K562 (cell line): ENCODE data around the gene DCP2. TPM values are rescaled to one million over a fixed set of nuclear protein-coding genes. Genes with fewer than 3 reads are reported as not detected.
A peak's percentile ranks its signal among the peaks of the same experiment; 100 is the strongest.

ENCODE experiments used
- BACH1 ChIP-seq: fragments of 200-800 bp; sonication (Bioruptor generic); IDR thresholded peaks from 2 replicates; pipeline ENCODE4 v1.6.1; 2016; ENCODE audit warnings: missing genetic modification characterization, missing compliant biosample characterization
- CHCHD3 ChIP-seq: fragments of 250-450 bp; sonication (Bioruptor Pico); IDR thresholded peaks from 2 replicates; pipeline ENCODE4 v2.1.2; 2022; ENCODE audit warnings: mild to moderate bottlenecking
- CTBP1 ChIP-seq: fragments of 450-650 bp; IDR thresholded peaks from 2 replicates; pipeline ENCODE4 v1.6.1; 2016; ENCODE audit warnings: borderline replicate concordance
- GABPB2 ChIP-seq: fragments of 250-450 bp; sonication (Bioruptor Pico); conservative IDR thresholded peaks from 2 replicates; pipeline ENCODE4 v1.5.1; 2021; ENCODE audit warnings: mild to moderate bottlenecking
- HDGF ChIP-seq: fragments of 450-650 bp; IDR thresholded peaks from 2 replicates; pipeline ENCODE4 v1.6.1; 2016
- HNRNPLL ChIP-seq: fragments of 200-400 bp; formaldehyde crosslinking; IDR thresholded peaks from 2 replicates; pipeline ENCODE4 v1.6.1; 2017; ENCODE audit warnings: low read length, low read depth, mild to moderate bottlenecking; ENCODE audit not compliant: poor library complexity, severe bottlenecking
- MBD2 ChIP-seq: sonication (generic); IDR thresholded peaks from 2 replicates; pipeline ENCODE4 v1.6.1; 2016; ENCODE audit warnings: low read depth, borderline replicate concordance
- MCM2 ChIP-seq: fragments of 450-650 bp; IDR thresholded peaks from 2 replicates; pipeline ENCODE4 v1.6.1; 2017; ENCODE audit warnings: low read depth, mild to moderate bottlenecking
- MEF2A ChIP-seq: IDR thresholded peaks from 2 replicates; pipeline ENCODE4 v1.6.1; 2011; ENCODE audit warnings: low read depth, mild to moderate bottlenecking, low read length, moderate library complexity; ENCODE audit not compliant: control insufficient read depth
- RBM15 ChIP-seq: fragments of 200-400 bp; formaldehyde crosslinking; IDR thresholded peaks from 2 replicates; pipeline ENCODE4 v1.6.1; 2018; ENCODE audit warnings: mild to moderate bottlenecking, low read length, moderate library complexity; ENCODE audit not compliant: insufficient read depth
- SAFB ChIP-seq: fragments of 200-400 bp; formaldehyde crosslinking; IDR thresholded peaks from 2 replicates; pipeline ENCODE4 v1.6.1; 2017; ENCODE audit warnings: low read depth, low read length, borderline replicate concordance
- SMAD4 ChIP-seq: fragments of 250-450 bp; sonication (Bioruptor Pico); conservative IDR thresholded peaks from 2 replicates; pipeline ENCODE4 v1.8.0; 2021; ENCODE audit warnings: inconsistent platforms, mild to moderate bottlenecking, moderate library complexity
- SMARCA4 ChIP-seq: fragments of 450-650 bp; IDR thresholded peaks from 2 replicates; pipeline ENCODE4 v1.6.1; 2016
- THRAP3 ChIP-seq: fragments of 450-650 bp; IDR thresholded peaks from 2 replicates; pipeline ENCODE4 v1.6.1; 2016; ENCODE audit warnings: mild to moderate bottlenecking, inconsistent platforms, borderline replicate concordance
- U2AF1 ChIP-seq: fragments of 200-400 bp; formaldehyde crosslinking; optimal IDR thresholded peaks from 2 replicates; pipeline ENCODE3; 2017; ENCODE audit warnings: mild to moderate bottlenecking, low read depth, low read length, moderate library complexity
- VEZF1 ChIP-seq: fragments of 200-800 bp; sonication (Bioruptor generic); IDR thresholded peaks from 2 replicates; pipeline ENCODE4 v1.6.1; 2017; ENCODE audit warnings: missing genetic modification characterization, missing compliant biosample characterization
- ZBTB11 ChIP-seq, 3 experiments: fragments of 200-800 bp in 1 of 3; fragments of 250-450 bp in 1 of 3; fragments of 450-650 bp in 1 of 3; sonication (Bioruptor Pico) in 1 of 3; sonication (Bioruptor generic) in 1 of 3; formaldehyde crosslinking in 1 of 3; IDR thresholded peaks; 2 replicates each; pipeline versions ENCODE4 v1.6.1 to v1.8.0; 2016 to 2022; ENCODE audit warnings: mild to moderate bottlenecking in 2 of 3, missing genetic modification characterization in 2 of 3, missing compliant biosample characterization in 1 of 3, moderate library complexity in 1 of 3
- ZBTB34 ChIP-seq: fragments of 250-450 bp; sonication (Bioruptor Pico); IDR thresholded peaks from 2 replicates; pipeline ENCODE4 v1.8.0; 2021; ENCODE audit warnings: mild to moderate bottlenecking, moderate library complexity
- ZNF174 ChIP-seq: fragments of 250-450 bp; sonication (Bioruptor Pico); IDR thresholded peaks from 2 replicates; pipeline ENCODE4 v1.4.0; 2020; ENCODE audit warnings: mild to moderate bottlenecking
- ZNF263 ChIP-seq: sonication (generic); formaldehyde crosslinking; IDR thresholded peaks from 2 replicates; pipeline ENCODE4 v1.8.0; 2022; ENCODE audit warnings: mild to moderate bottlenecking, missing genetic modification reagents, borderline replicate concordance
- ZNF766 ChIP-seq: fragments of 200-800 bp; sonication (Bioruptor generic); conservative IDR thresholded peaks from 2 replicates; pipeline ENCODE4 v1.6.1; 2016; ENCODE audit warnings: missing genetic modification characterization, missing compliant biosample characterization
- ZNF77 ChIP-seq: fragments of 250-450 bp; sonication (Bioruptor Pico); IDR thresholded peaks from 2 replicates; pipeline ENCODE4 v1.5.0; 2020
- ZSCAN29 ChIP-seq: fragments of 450-650 bp; IDR thresholded peaks from 2 replicates; pipeline ENCODE4 v1.6.1; 2017
- polyA plus RNA-seq, 8 experiments: library from polyadenylated mRNA; depleted of rRNA in 4 of 8; stranded (reverse) in 5 of 8; unstranded in 3 of 8; fragments of >200 nt; fragmentation: Nextera tagmentation in 2 of 8; fragmentation: Illumina TruSeq in 1 of 8; extraction: Ambion mirVana in 2 of 8; extraction: Trizol in 1 of 8; gene quantifications; 2 replicates each; pipeline versions ENCODE4 v1.2.1 to v1.2.3, GENCODE V29; 2011 to 2014; ENCODE audit warnings: inconsistent platforms in 1 of 8, missing spikeins in 1 of 8
- total RNA-seq, 7 experiments: library from RNA; depleted of rRNA in 6 of 7; stranded (reverse); fragments of >200 nt in 6 of 7; fragmentation: Illumina TruSeq in 2 of 7; extraction: Trizol in 2 of 7; gene quantifications; 2 replicates each; pipeline versions ENCODE4 v1.2.1 to v1.2.3, GENCODE V29; 2011 to 2021; ENCODE audit warnings: low replicate concordance in 1 of 7

Gene DCP2
- total and polyA plus RNA-seq, 9 of the 15 experiments (the other 6 are each of a cell fraction or from before 2014, with no cell fraction given): 25.9 to 109 (median 46.7) TPM

GRCh38 chr5:112975721-112976431 lies 722 bp upstream of the DCP2 start (continued):
- TF ChIP-seq ZNF766: peak; percentile 55; the same call in 1 of the 2 replicates
- no peak for TF ChIP-seq U2AF1
- TF ChIP-seq ZNF77 (CRISPR knock-in tag): no peak
- TF ChIP-seq BACH1 (tag): no peak
- TF ChIP-seq HDGF: 0 out of 2 replicates have a peak, but pooled peaks have one; percentile 24
- no peak for TF ChIP-seq SAFB
- peak; percentile 58; the same call in 1 of the 2 replicates for TF ChIP-seq VEZF1 (CRISPR knock-in tag)
- TF ChIP-seq MEF2A: no peak
- no peak for TF ChIP-seq HNRNPLL
- TF ChIP-seq ZNF174 (CRISPR knock-in tag): no peak
- TF ChIP-seq ZSCAN29: no peak
- TF ChIP-seq CTBP1: no peak
- no peak for TF ChIP-seq RBM15
- TF ChIP-seq ZNF263 (CRISPR knock-in tag): no peak
- TF ChIP-seq THRAP3: 0 out of 2 replicates have a peak, but pooled peaks have one; percentile 14
- TF ChIP-seq MBD2: no peak
- no peak for TF ChIP-seq ZBTB34 (CRISPR knock-in tag)
- peak; percentile 21; the same call in 1 of the 2 replicates for TF ChIP-seq SMAD4 (CRISPR knock-in tag)
- TF ChIP-seq CHCHD3 (CRISPR knock-in tag): no peak
- no peak for TF ChIP-seq GABPB2
- TF ChIP-seq ZBTB11 (CRISPR knock-in tag; IDR thresholded peaks at IDR 0.05): peak in 1 of 3 experiments; percentile 64; a peak in 1 of 6 replicates
- peak; percentile 8; the same call in 1 of the 2 replicates for TF ChIP-seq SMARCA4
- no peak for TF ChIP-seq MCM2
